Left lung (tissue), 10 donors: Measurements from ENCODE around the gene SEC14L3. TPM values are rescaled to one million over a fixed set of nuclear protein-coding genes. Genes with fewer than 3 reads are reported as not detected.

Source experiments
- ATAC-seq: fragments of 200-7000 bp; cut with Tn5 transposase; one replicate; pipeline ENCODE4 v1.9.1; 2020; ENCODE audit warnings: moderate library complexity
- DNase-seq, 4 donors: peaks; one replicate each; pipeline ENCODE4 v3.0.0-alpha.2; 2013 to 2020
- H3K27ac ChIP-seq, 2 donors: fragments of 200-600 bp; sonication (generic) in 1 of 2; one replicate each; pipeline versions ENCODE4 v1.5.0 to v1.8.0; 2020 to 2021
- H3K27me3 ChIP-seq, 2 donors: fragments of 200-600 bp; sonication (generic) in 1 of 2; one replicate each; pipeline versions ENCODE4 v1.5.0 to v1.8.0; 2020 to 2021
- H3K36me3 ChIP-seq, 2 donors: fragments of 200-600 bp; sonication (generic) in 1 of 2; one replicate each; pipeline versions ENCODE4 v1.5.0 to v1.8.0; 2020 to 2021
- H3K4me1 ChIP-seq, 2 donors: fragments of 200-600 bp; one replicate each; pipeline ENCODE4 v1.8.0; 2021
- H3K4me3 ChIP-seq, 2 donors: fragments of 200-600 bp; sonication (generic) in 1 of 2; one replicate each; pipeline versions ENCODE4 v1.5.0 to v1.8.0; 2020 to 2021; ENCODE audit warnings: mild to moderate bottlenecking in 1 of 2
- H3K9me3 ChIP-seq, 2 donors: fragments of 200-600 bp; sonication (generic) in 1 of 2; one replicate each; pipeline versions ENCODE4 v1.5.0 to v1.8.0; 2020 to 2021
- intact Hi-C, 2 donors: fragments of 100-400 bp; cut with DNase I; formaldehyde crosslinking; loops; one replicate each; pipeline versions ENCODE4 v1.11.2 to v1.14.2; 2022
- polyA plus RNA-seq, 6 donors: library from polyadenylated mRNA; unstranded; fragments of 120-200 nt; gene quantifications; one replicate each; pipeline ENCODE4 v1.2.1, GENCODE V29; 2013; ENCODE audit not compliant: insufficient read length in 6 of 6
- total RNA-seq, 2 donors: library from RNA; stranded (reverse); fragmentation: NEBNext Ultra II Directional; extraction: Animal tissue kit (Norgen Biotek cat#: 25700); gene quantifications; one replicate each; pipeline ENCODE4 v1.2.1, GENCODE V29; 2021
- TF ChIP-seq, protein P1 (sequence below), 2 donors: fragments of 200-600 bp; sonication (generic) in 1 of 2; IDR thresholded peaks; one replicate each; pipeline versions ENCODE4 v1.5.0 to v1.8.0; 2021; ENCODE audit warnings: antibody characterized with exemption in 2 of 2
- donor health status: DM: no; HTN: yes; CAD: no.
- donor health status: DM: no; HTN: no; CAD: no.

SEC14L3 gene
- total and polyA plus RNA-seq, 8 donors = 0.09 to 0.44 (median 0.24) TPM; not detected in 2

DNA sequence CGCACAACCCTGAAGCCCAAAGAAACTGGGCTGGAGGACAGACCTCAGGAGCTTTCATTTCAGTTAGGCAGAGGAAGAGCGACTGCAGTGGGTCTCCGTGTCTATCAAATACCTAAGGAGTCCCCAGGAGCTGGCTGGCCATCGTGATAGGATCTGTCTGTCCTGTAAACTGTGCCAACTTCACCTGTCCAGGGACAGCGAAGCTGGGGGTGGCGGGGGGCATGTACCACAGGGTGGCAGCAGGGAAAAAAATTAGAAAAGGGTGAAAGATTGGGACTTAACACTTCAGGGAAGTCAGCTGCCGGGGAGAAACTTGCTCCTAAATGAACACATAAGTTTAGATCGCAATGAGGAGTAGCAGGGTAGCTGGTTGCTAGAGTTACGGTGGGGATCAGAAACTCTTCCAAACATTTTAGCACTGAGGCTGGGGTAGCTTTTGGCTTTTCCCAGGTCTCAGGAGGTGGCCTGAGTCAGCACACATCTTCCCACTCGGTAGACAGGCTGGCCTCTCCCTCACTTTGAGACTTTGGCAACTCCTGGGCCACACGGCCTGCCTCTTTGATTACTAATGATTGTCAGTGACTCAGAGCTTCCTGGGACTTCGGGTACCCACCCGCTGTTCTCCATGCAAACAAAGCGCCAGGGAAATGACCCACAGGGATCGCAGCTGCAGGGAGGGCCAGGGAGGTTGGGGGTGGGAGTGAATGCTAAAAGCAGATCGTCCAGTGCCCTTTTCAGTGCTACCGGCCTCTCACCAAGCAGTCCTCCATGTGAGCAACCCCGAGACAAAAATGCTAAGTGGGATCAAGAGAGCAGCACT, 49.1 kb downstream of the SEC14L3 start:
- H3K4me3 ChIP-seq = peak overlapping the region; percentile 72 to 75
- ATAC-seq (peak; percentile 42), DNase-seq (peak in 3 of 4 donors; percentile 26 to 67 (median 43))
- TF ChIP-seq, protein P1, sequence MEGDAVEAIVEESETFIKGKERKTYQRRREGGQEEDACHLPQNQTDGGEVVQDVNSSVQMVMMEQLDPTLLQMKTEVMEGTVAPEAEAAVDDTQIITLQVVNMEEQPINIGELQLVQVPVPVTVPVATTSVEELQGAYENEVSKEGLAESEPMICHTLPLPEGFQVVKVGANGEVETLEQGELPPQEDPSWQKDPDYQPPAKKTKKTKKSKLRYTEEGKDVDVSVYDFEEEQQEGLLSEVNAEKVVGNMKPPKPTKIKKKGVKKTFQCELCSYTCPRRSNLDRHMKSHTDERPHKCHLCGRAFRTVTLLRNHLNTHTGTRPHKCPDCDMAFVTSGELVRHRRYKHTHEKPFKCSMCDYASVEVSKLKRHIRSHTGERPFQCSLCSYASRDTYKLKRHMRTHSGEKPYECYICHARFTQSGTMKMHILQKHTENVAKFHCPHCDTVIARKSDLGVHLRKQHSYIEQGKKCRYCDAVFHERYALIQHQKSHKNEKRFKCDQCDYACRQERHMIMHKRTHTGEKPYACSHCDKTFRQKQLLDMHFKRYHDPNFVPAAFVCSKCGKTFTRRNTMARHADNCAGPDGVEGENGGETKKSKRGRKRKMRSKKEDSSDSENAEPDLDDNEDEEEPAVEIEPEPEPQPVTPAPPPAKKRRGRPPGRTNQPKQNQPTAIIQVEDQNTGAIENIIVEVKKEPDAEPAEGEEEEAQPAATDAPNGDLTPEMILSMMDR (IDR thresholded peaks at IDR 0.05) = no peak
- H3K9me3 ChIP-seq = no peaks in the 10 kb centered on the region
- H3K4me1 ChIP-seq = peaks cover 34 to 55% of the 10 kb centered on the region in 2 donors
- no peaks in the 10 kb centered on the region for H3K27me3 ChIP-seq
- peaks cover 0 to 23% of the 10 kb centered on the region in 2 donors for H3K36me3 ChIP-seq
- H3K27ac ChIP-seq = peak overlapping the region; percentile 95 to 99
- intact Hi-C loops = no loop called here

DNA sequence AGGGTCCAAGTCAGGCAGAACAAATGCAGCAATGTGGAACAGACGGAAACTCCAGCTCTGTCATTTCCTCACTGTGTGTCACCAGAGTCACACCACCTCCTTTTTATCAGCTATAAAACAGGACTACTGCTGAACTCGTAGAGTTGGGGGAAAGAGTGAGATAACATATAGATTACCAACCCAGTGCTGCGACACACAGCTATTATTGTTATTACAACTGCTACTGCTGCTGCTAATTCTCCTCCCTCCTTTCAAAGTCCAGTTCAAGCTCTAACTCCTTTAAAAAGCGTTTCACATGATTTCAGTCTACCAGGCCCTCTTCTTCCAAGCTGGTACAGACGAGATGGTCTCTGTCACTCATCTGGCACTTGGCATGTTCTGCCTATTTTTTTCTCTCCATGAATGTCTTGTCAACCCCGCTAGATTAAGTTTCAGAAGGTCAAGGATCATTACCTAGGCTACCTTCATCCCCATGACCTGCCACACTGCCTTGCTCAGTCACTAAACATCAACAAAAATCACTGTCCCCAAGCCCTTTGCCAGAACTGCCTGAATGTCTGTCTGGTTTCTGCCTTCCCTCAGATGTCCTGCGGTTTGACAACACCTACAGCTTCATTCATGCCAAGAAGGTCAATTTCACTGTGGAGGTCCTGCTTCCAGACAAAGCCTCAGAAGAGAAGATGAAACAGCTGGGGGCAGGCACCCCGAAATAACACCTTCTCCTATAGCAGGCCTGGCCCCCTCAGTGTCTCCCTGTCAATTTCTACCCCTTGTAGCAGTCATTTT, 49.9 kb downstream of the SEC14L3 start:
- ATAC-seq = no peak
- TF ChIP-seq, protein P1 (IDR thresholded peaks at IDR 0.05) = no peak
- DNase-seq = no peak
- intact Hi-C loops = no loop called here
- no peaks in the 10 kb centered on the region for H3K27me3 ChIP-seq
- H3K27ac ChIP-seq = peak overlapping the region; percentile 95 to 99
- H3K4me3 ChIP-seq = peak overlapping the region in 1 of 2 donors; percentile 75
- peaks cover 33 to 50% of the 10 kb centered on the region in 2 donors for H3K4me1 ChIP-seq
- H3K9me3 ChIP-seq = no peaks in the 10 kb centered on the region
- peaks cover 0 to 25% of the 10 kb centered on the region in 2 donors for H3K36me3 ChIP-seq

DNA sequence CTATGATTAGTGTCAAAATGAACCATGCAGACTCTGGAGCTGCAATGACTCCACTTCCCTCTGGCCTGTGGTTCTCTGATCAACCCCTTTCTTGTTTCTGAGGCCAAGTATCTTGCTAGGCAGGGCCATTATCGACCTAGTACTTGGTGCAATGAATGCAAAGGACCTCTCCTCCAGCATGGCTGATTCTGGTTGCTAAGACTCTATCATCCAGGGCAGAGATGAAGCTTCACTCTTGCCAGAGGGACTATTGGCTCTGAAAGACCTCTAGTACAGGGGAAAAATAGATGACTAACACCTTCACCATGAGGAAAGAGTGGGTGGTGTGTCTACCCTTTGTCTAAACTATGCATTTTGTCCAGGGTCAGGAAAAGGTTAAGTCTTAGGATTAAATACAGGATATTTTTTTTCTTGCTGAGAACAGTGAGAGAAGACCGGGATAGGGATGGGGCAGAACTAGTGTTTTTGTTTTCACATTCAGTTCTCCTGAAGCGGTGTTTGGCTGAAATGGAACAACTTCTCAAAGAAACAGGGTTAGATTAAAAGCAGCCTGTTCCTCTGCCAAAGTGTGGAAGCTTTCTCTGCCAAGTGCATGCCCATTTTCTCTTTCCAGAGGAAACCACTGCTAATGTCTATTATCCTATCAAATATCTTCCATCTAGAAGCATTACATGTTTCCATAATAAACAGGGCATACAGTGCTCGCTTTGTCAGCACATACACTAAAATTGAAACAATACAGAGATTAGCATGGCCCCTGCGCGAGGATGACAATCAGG, 51.3 kb downstream of the SEC14L3 start:
- no peaks in the 10 kb centered on the region for H3K27me3 ChIP-seq
- H3K4me3 ChIP-seq = no peak overlapping the region
- TF ChIP-seq, protein P1 (IDR thresholded peaks at IDR 0.05) = no peak
- no peak overlapping the region for H3K27ac ChIP-seq
- no peak for DNase-seq
- intact Hi-C loops = no loop called here
- H3K4me1 ChIP-seq = peaks cover 24 to 39% of the 10 kb centered on the region in 2 donors
- H3K36me3 ChIP-seq = peaks cover 0 to 37% of the 10 kb centered on the region in 2 donors
- no peak for ATAC-seq
- H3K9me3 ChIP-seq = no peaks in the 10 kb centered on the region

DNA sequence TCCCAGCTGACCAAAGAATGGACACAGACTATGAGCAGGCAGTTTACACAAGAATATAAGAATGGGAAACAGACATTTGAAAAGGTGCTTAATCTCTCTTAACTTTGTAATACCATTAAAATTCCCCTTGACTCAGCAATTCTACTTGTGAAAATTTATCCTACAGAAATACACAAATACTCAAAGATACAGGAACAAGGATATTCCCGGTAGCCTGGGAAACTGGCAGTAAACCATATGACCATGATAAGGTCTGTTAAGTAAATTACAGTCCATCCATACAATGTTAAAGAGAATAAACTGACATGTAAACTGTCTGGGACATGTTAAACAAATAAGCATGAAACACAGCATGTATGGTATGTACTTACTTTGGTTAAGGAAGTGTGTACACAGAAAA, 55.0 kb downstream of the SEC14L3 start:
- TF ChIP-seq, protein P1 (IDR thresholded peaks at IDR 0.05) = no peak
- no peak overlapping the region for H3K4me3 ChIP-seq
- H3K27me3 ChIP-seq = no peaks in the 10 kb centered on the region
- H3K9me3 ChIP-seq = no peaks in the 10 kb centered on the region
- ATAC-seq (no peak), DNase-seq (no peak)
- peaks cover 0 to 44% of the 10 kb centered on the region in 2 donors for H3K36me3 ChIP-seq
- peaks cover 0 to 12% of the 10 kb centered on the region in 2 donors for H3K4me1 ChIP-seq
- intact Hi-C loops = no loop called here
- H3K27ac ChIP-seq = no peak overlapping the region
